Mesothelial cell of epicardium (in vitro differentiated cells): Measurements from ENCODE around the gene NCOA1. TPM values are rescaled to one million over a fixed set of nuclear protein-coding genes. Genes with fewer than 3 reads are reported as not detected.
A peak's percentile ranks its signal among the peaks of the same experiment; 100 is the strongest.

Experiments used
- DNase-seq, 2 experiments: peaks; one replicate each; pipeline ENCODE4 v3.0.0; 2021; ENCODE audit warnings: low spot score in 2 of 2; ENCODE audit not compliant: unreplicated experiment in 2 of 2
- H3K27ac Mint-ChIP-seq: 2 replicates; pipeline ENCODE4 v1.8.0; 2021; ENCODE audit warnings: mixed read lengths
- H3K27me3 Mint-ChIP-seq: 2 replicates; pipeline ENCODE4 v1.8.0; 2021; ENCODE audit warnings: low read depth, mixed read lengths
- H3K36me3 Mint-ChIP-seq: 2 replicates; pipeline ENCODE4 v1.8.0; 2021; ENCODE audit warnings: mixed read lengths
- H3K4me1 Mint-ChIP-seq: 2 replicates; pipeline ENCODE4 v1.8.0; 2021; ENCODE audit warnings: mixed read lengths
- H3K4me3 Mint-ChIP-seq: 2 replicates; pipeline ENCODE4 v1.8.0; 2021; ENCODE audit warnings: mild to moderate bottlenecking, moderate library complexity, mixed read lengths
- H3K9me3 Mint-ChIP-seq: 2 replicates; pipeline ENCODE4 v1.8.0; 2021; ENCODE audit warnings: mixed read lengths
- CTCF ChIP-seq: fragments of 200-600 bp; sonication (generic); IDR thresholded peaks from one replicate; pipeline ENCODE4 v1.5.0; 2021; ENCODE audit warnings: antibody characterized with exemption; ENCODE audit not compliant: unreplicated experiment
- total RNA-seq: library from RNA; stranded (reverse); gene quantifications from 3 replicates; pipeline ENCODE4 v1.2.1, GENCODE V29; 2021

The NCOA1 gene
- total RNA-seq, 1 donor from 2014 or later, result 35.1 TPM

- H3K9me3 Mint-ChIP-seq, result no peaks in the 10 kb centered on the region
- no peak overlapping the region for H3K4me3 Mint-ChIP-seq
- no peak overlapping the region for H3K27ac Mint-ChIP-seq
- no peaks in the 10 kb centered on the region for H3K27me3 Mint-ChIP-seq
- no peaks in the 10 kb centered on the region for H3K4me1 Mint-ChIP-seq
- H3K36me3 Mint-ChIP-seq, result peaks cover 20% of the 10 kb centered on the region
- TF ChIP-seq CTCF, result no peak
- DNase-seq, result no peak
These were observed 265.7 kb downstream of the NCOA1 start for GRCh38 chr2:24756789-24757188.

- H3K4me3 Mint-ChIP-seq, result no peak overlapping the region
- peaks cover 44% of the 10 kb centered on the region for H3K36me3 Mint-ChIP-seq
- no peak for DNase-seq
- H3K9me3 Mint-ChIP-seq, result no peaks in the 10 kb centered on the region
- H3K4me1 Mint-ChIP-seq, result no peaks in the 10 kb centered on the region
- no peak for TF ChIP-seq CTCF
- H3K27me3 Mint-ChIP-seq, result no peaks in the 10 kb centered on the region
- peak overlapping the region; percentile 28 for H3K27ac Mint-ChIP-seq
These were observed 270.8 kb downstream of the NCOA1 start for GRCh38 chr2:24761866-24762265.

GRCh38 chr2:24762518-24762917 lies 271.5 kb downstream of the NCOA1 start:
- no peaks in the 10 kb centered on the region for H3K27me3 Mint-ChIP-seq
- no peak overlapping the region for H3K4me3 Mint-ChIP-seq
- H3K4me1 Mint-ChIP-seq, result no peaks in the 10 kb centered on the region
- H3K9me3 Mint-ChIP-seq, result no peaks in the 10 kb centered on the region
- no peak for DNase-seq
- peaks cover 44% of the 10 kb centered on the region for H3K36me3 Mint-ChIP-seq
- no peak overlapping the region for H3K27ac Mint-ChIP-seq
- no peak for TF ChIP-seq CTCF

GRCh38 chr2:24763843-24764242 lies 272.8 kb downstream of the NCOA1 start:
- Mint-ChIP-seq H3K27me3 (no peaks in the 10 kb centered on the region), H3K27ac (no peak overlapping the region), H3K36me3 (peaks cover 44% of the 10 kb centered on the region), H3K4me1 (no peaks in the 10 kb centered on the region), H3K4me3 (no peak overlapping the region), H3K9me3 (no peaks in the 10 kb centered on the region)
- no peak for DNase-seq
- TF ChIP-seq CTCF, result no peak

GRCh38 chr2:24766609-24767008 lies 275.6 kb downstream of the NCOA1 start:
- H3K36me3 Mint-ChIP-seq, result peaks cover 48% of the 10 kb centered on the region
- H3K27ac Mint-ChIP-seq, result no peak overlapping the region
- TF ChIP-seq CTCF, result no peak
- H3K9me3 Mint-ChIP-seq, result peaks cover 6% of the 10 kb centered on the region
- H3K27me3 Mint-ChIP-seq, result no peaks in the 10 kb centered on the region
- no peak for DNase-seq
- peaks cover 8% of the 10 kb centered on the region for H3K4me1 Mint-ChIP-seq
- no peak overlapping the region for H3K4me3 Mint-ChIP-seq

- Mint-ChIP-seq H3K4me1 (peaks cover 8% of the 10 kb centered on the region), H3K4me3 (no peak overlapping the region)
These were observed 277.0 kb downstream of the NCOA1 start for GRCh38 chr2:24768013-24768412.

More at GRCh38 chr2:24768013-24768412, 277.0 kb downstream of the NCOA1 start:
- TF ChIP-seq CTCF, result no peak
- Mint-ChIP-seq H3K27ac (no peak overlapping the region), H3K27me3 (no peaks in the 10 kb centered on the region), H3K9me3 (peaks cover 6% of the 10 kb centered on the region), H3K36me3 (peaks cover 46% of the 10 kb centered on the region)
- no peak for DNase-seq
